GM19238 (cell line): ENCODE measurements around the gene PCNA.
"Not testable (repeated sequence)": the region's sequence is repeated elsewhere in the genome, so short reads cannot be mapped to it uniquely, and the experiment has no call there.

Experiments used
- DNase-seq: peaks from one replicate; pipeline ENCODE4 v3.0.0; 2011; ENCODE audit warnings: low spot score; ENCODE audit not compliant: insufficient read length

Gene PCNA

GRCh38 chr20:5099909-5100308 lies 19.8 kb downstream of the PCNA start:
- not testable (repeated sequence) for DNase-seq

- not testable (repeated sequence) for DNase-seq
These were observed 20.7 kb downstream of the PCNA start for GRCh38 chr20:5099009-5099408.

- no peak for DNase-seq
These were observed 23.3 kb downstream of the PCNA start for GRCh38 chr20:5096463-5096862.

- DNase-seq: no peak
These were observed 23.8 kb downstream of the PCNA start for GRCh38 chr20:5095931-5096330.

- DNase-seq: no peak
These were observed 24.3 kb downstream of the PCNA start for GRCh38 chr20:5095454-5095853.

DNA sequence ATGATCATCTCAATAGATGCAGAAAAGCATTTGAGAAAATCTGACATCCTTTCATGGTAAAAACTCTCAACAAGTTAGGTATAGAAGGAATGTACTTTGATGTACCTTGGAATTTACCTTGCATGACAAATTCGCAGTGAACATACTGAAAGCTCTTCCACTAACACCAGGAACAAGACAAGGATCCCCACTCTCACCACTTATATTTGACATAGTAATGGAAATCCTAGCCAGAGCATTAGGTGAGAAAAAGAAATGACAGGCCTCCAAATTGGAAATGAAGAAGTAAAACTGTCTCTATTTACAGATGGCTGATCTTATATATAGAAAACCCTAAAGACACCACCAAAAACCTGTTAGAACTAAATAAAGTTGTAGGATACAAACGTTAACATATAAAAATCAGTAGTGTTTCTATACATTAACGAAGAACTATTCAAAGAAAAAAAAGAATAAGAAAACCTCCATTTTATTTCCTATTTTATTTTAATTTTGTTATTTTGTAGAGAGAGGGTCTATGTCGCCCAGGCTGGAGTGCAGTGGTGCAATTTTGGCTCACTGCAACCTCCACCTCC lies 26.9 kb downstream of the PCNA start:
- DNase-seq: no peak

DNA sequence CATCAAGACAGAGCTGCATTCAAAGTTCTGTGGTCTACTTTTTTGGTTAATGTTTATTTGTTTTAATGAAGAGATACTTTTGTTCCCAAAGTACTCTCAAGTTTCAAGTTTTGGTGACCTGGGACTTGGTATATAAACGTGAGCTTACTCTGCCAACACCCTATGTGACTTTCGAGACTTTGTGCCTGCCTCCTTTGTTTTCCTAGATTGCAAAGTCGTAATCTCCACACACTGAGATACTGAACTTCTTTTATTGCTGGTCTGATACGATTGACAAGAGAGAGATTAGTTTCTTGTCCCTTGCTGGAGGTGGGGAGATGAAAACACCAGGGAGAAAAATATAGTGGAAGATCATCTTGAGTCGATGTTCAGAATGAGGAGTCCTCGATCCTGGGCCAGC lies 27.9 kb downstream of the PCNA start:
- no peak for DNase-seq

DNA sequence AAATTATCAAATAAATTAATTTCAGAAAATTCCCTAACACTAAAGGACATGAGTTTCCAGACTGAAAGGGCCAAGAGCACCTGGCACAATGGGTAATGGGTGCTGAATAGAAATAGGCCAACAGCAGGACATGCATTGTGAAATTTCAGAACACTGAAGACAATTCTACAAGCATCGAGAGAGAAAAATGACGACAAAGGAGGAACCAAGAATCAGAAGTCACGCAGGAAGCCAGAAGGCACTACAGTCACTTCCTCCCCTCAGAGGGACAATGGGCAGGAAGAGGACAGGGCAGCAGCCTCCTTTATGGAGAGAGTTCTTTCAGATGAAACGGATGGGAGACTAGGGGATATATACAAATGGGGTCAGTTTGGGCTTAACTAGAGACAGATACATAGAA lies 29.6 kb downstream of the PCNA start:
- DNase-seq: peak; percentile 11

- no peak for DNase-seq
These were observed 31.1 kb downstream of the PCNA start for GRCh38 chr20:5088688-5089087.

DNA sequence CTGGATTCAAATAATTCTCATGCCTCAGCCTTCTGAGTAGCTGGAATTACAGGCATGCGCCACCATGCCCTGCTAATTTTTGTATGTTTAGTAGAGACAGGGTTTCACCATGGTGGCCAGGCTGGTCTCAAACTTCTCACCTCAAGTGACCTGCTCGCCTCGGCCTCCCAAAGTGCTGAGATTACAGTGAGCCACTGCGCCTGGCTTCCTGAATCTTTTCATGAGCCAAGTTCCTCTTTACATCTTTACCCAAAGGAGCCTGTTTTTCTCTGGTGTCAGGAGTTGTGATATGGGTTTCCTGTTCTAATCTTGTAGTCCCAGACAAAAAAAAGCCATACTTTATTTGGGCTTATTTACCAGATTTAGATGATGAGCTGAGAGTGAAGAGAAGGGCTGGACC lies 34.4 kb downstream of the PCNA start:
- no peak for DNase-seq

DNA sequence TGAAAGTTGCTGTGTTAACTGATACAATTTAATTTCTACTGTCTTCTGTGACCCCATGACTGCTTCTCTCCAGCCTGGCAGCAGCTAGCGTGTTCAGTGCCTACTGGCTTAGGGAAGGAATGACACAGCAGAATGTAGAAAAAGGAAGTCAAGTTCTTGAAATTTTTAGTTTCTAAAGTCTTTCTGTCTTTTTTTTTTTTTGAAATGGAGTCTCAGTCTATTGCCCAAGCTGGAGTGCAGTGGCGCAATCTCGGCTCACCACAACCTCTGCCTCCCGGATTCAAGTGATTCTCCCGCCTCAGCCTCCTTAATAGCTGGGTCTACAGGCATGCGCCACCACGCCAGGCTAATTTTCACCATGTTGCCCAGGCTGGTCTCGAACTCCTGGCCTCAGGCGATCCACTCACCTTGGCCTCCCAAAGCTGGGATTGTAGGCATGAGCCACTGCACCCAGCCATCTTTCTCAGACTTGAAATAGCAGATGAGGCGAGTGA lies 39.3 kb downstream of the PCNA start:
- DNase-seq: no peak

GRCh38 chr20:5078399-5078958 lies 41.3 kb downstream of the PCNA start:
- peak; percentile 76 for DNase-seq

- DNase-seq: no peak
These were observed 41.9 kb downstream of the PCNA start for GRCh38 chr20:5077761-5078387.

- not testable (repeated sequence) for DNase-seq
These were observed 42.8 kb downstream of the PCNA start for GRCh38 chr20:5076913-5077312.

- DNase-seq: no peak
These were observed 45.5 kb downstream of the PCNA start for GRCh38 chr20:5074232-5074674.

GRCh38 chr20:5073660-5074231 lies 46.0 kb downstream of the PCNA start:
- no peak for DNase-seq

DNA sequence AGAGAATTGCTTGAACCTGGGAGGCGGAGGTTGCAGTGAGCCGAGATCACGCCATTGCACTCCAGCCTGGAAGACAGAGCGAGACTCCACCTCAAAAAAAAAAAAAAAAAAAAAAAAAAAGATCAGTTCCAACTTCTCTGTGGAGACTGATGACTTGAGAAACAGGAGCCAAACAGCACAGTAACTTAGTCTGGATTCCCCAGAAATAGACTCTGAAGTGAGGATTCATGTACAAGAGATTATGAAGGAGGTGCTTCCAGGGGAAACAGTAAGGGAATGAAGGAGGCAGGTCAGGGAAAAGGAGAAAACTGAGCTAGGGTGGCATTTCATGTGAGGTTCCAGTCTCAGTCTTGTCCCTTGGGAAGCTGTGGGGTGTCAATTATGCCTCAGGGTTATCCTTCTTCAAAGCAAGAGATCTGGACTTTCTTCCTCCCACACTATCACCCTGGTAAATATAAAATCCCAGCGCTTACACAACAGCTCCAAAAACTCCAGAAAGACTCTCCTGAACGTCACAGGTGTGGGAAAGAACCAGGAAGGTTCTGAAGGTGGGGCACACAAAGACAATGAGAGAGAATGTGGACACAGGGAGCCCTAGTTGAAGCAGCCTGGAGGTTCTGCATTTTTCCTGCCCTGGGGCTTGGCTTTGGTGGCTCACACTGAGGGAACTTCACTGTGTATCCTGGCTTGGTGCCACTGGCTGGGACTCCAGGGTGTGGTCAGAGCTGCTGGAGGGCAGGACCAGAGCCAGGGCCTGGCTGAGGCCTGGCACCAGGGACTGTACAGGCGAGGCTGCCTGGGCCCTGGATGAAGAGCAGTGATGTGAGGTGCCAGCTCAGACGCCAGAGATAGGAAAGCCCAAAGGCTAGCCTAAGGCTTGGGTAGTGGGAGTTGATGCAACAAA lies 46.8 kb downstream of the PCNA start:
- no peak for DNase-seq

DNA sequence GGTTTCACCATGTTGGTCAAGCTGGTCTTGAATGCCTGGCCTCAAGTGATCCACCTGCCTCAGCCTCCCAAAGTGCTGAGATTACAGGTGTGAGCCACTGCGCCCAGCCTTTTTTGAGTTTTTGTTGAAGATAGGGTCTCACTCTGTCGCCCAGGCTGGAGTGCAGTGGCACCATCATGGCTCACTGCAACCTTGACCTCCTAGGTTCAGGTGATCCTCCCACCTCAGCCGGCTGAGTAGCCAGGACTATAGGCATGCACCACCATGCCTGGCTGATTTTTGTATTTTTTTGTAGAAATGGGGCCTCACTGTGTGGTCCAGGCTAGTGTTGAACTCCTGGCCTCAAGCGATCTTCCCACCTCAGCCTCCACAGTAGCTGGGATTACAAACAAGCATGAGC lies 47.8 kb downstream of the PCNA start:
- DNase-seq: not testable (repeated sequence)

DNA sequence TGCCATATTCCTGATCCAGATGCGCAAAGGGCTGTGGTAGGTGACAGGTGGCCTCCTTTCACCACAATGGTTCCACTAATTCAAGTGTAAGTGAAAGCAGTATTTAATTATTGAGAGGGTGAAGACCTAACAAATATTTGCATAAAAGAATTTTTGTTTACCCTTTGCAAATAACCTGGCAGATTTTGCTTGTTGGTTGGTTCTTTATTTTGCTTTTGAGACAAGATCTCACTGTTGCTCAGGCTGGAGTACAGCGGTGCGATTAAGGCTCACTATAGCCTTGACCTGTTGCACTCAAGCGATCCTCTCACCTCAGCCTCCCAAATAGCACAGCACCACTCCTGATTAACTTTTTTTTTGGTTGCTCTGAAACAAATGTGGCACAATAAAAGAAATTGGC lies 49.2 kb downstream of the PCNA start:
- no peak for DNase-seq

- no peak for DNase-seq
These were observed 49.7 kb downstream of the PCNA start for GRCh38 chr20:5070081-5070480.

DNA sequence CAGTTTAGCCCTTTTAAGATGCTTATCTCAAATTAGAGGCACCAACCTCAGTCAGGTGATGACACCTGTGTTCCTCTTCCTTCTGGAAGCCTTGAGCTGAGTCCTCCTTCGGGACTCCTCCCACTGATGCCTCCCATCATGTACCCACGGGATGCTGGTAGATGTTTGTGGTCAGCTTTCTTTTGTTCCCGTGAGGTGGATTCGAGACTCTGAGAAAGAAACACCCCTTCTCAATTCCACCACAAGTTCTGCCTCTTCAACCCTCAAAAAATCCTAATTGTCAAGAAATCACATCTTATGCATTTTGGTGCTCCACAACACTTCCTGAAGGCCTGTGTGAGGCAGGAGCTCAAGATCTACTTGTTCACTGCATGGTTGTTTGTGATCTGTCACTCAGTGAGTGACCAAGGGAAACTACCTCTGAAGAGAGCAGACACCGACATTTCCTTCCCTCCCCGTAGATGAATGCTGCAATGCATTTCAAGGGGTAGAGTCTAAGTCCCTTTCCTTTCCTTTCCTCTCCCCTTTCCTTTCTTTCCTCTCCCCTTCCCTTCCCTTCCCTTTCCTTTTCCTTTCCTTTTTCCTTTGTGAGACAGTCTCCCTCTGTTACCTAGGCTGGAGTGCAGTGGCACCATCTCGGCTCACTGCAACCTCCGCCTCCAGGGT lies 50.5 kb downstream of the PCNA start:
- no peak for DNase-seq
